K562 (cell line): ENCODE data around the gene PIH1D1. TPM values are rescaled to one million over a fixed set of nuclear protein-coding genes. Genes with fewer than 3 reads are reported as not detected.

Experiments
- BACH1 ChIP-seq: fragments of 200-800 bp; sonication (Bioruptor generic); IDR thresholded peaks from 2 replicates; pipeline ENCODE4 v1.6.1; 2016; ENCODE audit warnings: missing genetic modification characterization, missing compliant biosample characterization
- CBFA2T2 ChIP-seq: fragments of 450-650 bp; conservative IDR thresholded peaks from 2 replicates; pipeline ENCODE4 v1.6.1; 2017; ENCODE audit warnings: mild to moderate bottlenecking
- CHCHD3 ChIP-seq: fragments of 250-450 bp; sonication (Bioruptor Pico); IDR thresholded peaks from 2 replicates; pipeline ENCODE4 v2.1.2; 2022; ENCODE audit warnings: mild to moderate bottlenecking
- CREBBP ChIP-seq: IDR thresholded peaks from one replicate; pipeline ENCODE4 v1.6.1; 2012; ENCODE audit warnings: low read depth, mild to moderate bottlenecking, control low read depth, inconsistent platforms, low read length
- EHMT2 ChIP-seq: fragments of 450-650 bp; IDR thresholded peaks from 2 replicates; pipeline ENCODE4 v1.6.1; 2018; ENCODE audit warnings: antibody characterized with exemption
- ESRRB ChIP-seq: fragments of 250-450 bp; sonication (Bioruptor Pico); IDR thresholded peaks from 2 replicates; pipeline ENCODE4 v1.5.0; 2020; ENCODE audit warnings: mild to moderate bottlenecking, moderate library complexity, borderline replicate concordance
- GATAD2A ChIP-seq: fragments of 450-650 bp; IDR thresholded peaks from 2 replicates; pipeline ENCODE4 v1.6.1; 2017
- HCFC1 ChIP-seq: IDR thresholded peaks from 2 replicates; pipeline ENCODE4 v1.6.1; 2012; ENCODE audit warnings: low read depth, low read length, improper control_type of control experiment
- HNRNPL ChIP-seq: fragments of 200-400 bp; formaldehyde crosslinking; IDR thresholded peaks from 2 replicates; pipeline ENCODE4 v1.6.1; 2017; ENCODE audit warnings: low read depth, mild to moderate bottlenecking, low read length
- ILK ChIP-seq: fragments of 450-650 bp; IDR thresholded peaks from 2 replicates; pipeline ENCODE4 v1.6.1; 2016; ENCODE audit warnings: missing genetic modification characterization, low read depth, mild to moderate bottlenecking, missing compliant biosample characterization, moderate library complexity, borderline replicate concordance
- IRF1 ChIP-seq: sonication (generic); formaldehyde crosslinking; IDR thresholded peaks from 2 replicates; pipeline ENCODE4 v1.8.0; 2022; ENCODE audit warnings: missing genetic modification reagents, mild to moderate bottlenecking, borderline replicate concordance
- KLF10 ChIP-seq: fragments of 250-450 bp; sonication (Bioruptor Pico); IDR thresholded peaks from 2 replicates; pipeline ENCODE4 v1.6.1; 2021; ENCODE audit warnings: matching md5 sums
- MTA3 ChIP-seq: fragments of 450-650 bp; formaldehyde crosslinking; IDR thresholded peaks from 2 replicates; pipeline ENCODE4 v1.6.1; 2017; ENCODE audit warnings: mild to moderate bottlenecking, borderline replicate concordance
- NONO ChIP-seq, 2 experiments: fragments of 200-400 bp in 1 of 2; fragments of 450-650 bp in 1 of 2; formaldehyde crosslinking in 1 of 2; IDR thresholded peaks; 2 replicates each; pipeline ENCODE4 v1.6.1; 2017; ENCODE audit warnings: low read depth in 2 of 2, mild to moderate bottlenecking in 2 of 2, moderate library complexity in 2 of 2, low read length in 1 of 2
- NR2C1 ChIP-seq, 2 experiments: fragments of 450-650 bp; IDR thresholded peaks; 2 replicates each; pipeline ENCODE4 v1.6.1; 2017; ENCODE audit warnings: mild to moderate bottlenecking in 2 of 2, antibody characterized with exemption in 1 of 2, inconsistent platforms in 1 of 2, missing compliant biosample characterization in 1 of 2, missing genetic modification characterization in 1 of 2
- POLR2AphosphoS2 ChIP-seq: IDR thresholded peaks from 2 replicates; pipeline ENCODE4 v1.6.1; 2012; ENCODE audit warnings: low read length, improper control_type of control experiment
- SIN3A ChIP-seq, 2 experiments: fragments of 150-350 bp in 1 of 2; IDR thresholded peaks; 2 replicates each; pipeline ENCODE4 v1.6.1; 2011 to 2016; ENCODE audit warnings: borderline replicate concordance in 2 of 2, low read depth in 2 of 2, low read length in 2 of 2, mild to moderate bottlenecking in 2 of 2, moderate library complexity in 2 of 2; ENCODE audit not compliant: control insufficient read depth in 1 of 2
- SREBF1 ChIP-seq: fragments of 150-350 bp; IDR thresholded peaks from 2 replicates; pipeline ENCODE4 v1.6.1; 2014; ENCODE audit warnings: antibody characterized with exemption, low read depth, low read length, borderline replicate concordance
- SRSF7 ChIP-seq: fragments of 200-400 bp; formaldehyde crosslinking; optimal IDR thresholded peaks from 2 replicates; pipeline ENCODE3; 2017; ENCODE audit warnings: mild to moderate bottlenecking, low read depth, low read length
- STAT6 ChIP-seq: sonication (generic); formaldehyde crosslinking; IDR thresholded peaks from 2 replicates; pipeline ENCODE4 v1.8.1; 2023; ENCODE audit warnings: mild to moderate bottlenecking, missing genetic modification reagents
- TCF15 ChIP-seq: fragments of 250-450 bp; sonication (Bioruptor Pico); IDR thresholded peaks from 2 replicates; pipeline ENCODE4 v1.8.0; 2022; ENCODE audit warnings: moderate library complexity, mild to moderate bottlenecking, inconsistent platforms
- ZC3H4 ChIP-seq: sonication (generic); formaldehyde crosslinking; IDR thresholded peaks from 2 replicates; pipeline ENCODE4 v1.9.0; 2021; ENCODE audit warnings: missing genetic modification reagents, borderline replicate concordance
- ZFP36 ChIP-seq: fragments of 150-350 bp; IDR thresholded peaks from 2 replicates; pipeline ENCODE4 v1.6.1; 2018; ENCODE audit warnings: low read length, low read depth; ENCODE audit not compliant: partially characterized antibody
- ZNF274 ChIP-seq: IDR thresholded peaks from 2 replicates; pipeline ENCODE4 v1.6.1; 2011; ENCODE audit warnings: low read depth, mild to moderate bottlenecking, low read length, moderate library complexity, borderline replicate concordance
- polyA plus RNA-seq, 8 experiments: library from polyadenylated mRNA; depleted of rRNA in 4 of 8; stranded (reverse) in 5 of 8; unstranded in 3 of 8; fragments of >200 nt; fragmentation: Nextera tagmentation in 2 of 8; fragmentation: Illumina TruSeq in 1 of 8; extraction: Ambion mirVana in 2 of 8; extraction: Trizol in 1 of 8; gene quantifications; 2 replicates each; pipeline versions ENCODE4 v1.2.1 to v1.2.3, GENCODE V29; 2011 to 2014; ENCODE audit warnings: inconsistent platforms in 1 of 8, missing spikeins in 1 of 8
- total RNA-seq, 7 experiments: library from RNA; depleted of rRNA in 6 of 7; stranded (reverse); fragments of >200 nt in 6 of 7; fragmentation: Illumina TruSeq in 2 of 7; extraction: Trizol in 2 of 7; gene quantifications; 2 replicates each; pipeline versions ENCODE4 v1.2.1 to v1.2.3, GENCODE V29; 2011 to 2021; ENCODE audit warnings: low replicate concordance in 1 of 7

PIH1D1 gene
- total and polyA plus RNA-seq, 9 of the 15 experiments (the other 6 are each of a cell fraction or from before 2014, with no cell fraction given), result 26.5 to 224 (median 137) TPM

- no peak for TF ChIP-seq STAT6 (CRISPR knock-in tag)
- TF ChIP-seq CBFA2T2, result no peak
- no peak for TF ChIP-seq CREBBP
- TF ChIP-seq ILK (tag), result no peak
- TF ChIP-seq HNRNPL, result peak; percentile 31; the same call in 1 of the 2 replicates
- no peak for TF ChIP-seq SREBF1
- no peak for TF ChIP-seq TCF15 (CRISPR knock-in tag)
- TF ChIP-seq EHMT2, result no peak
- TF ChIP-seq IRF1 (CRISPR knock-in tag), result no peak
- TF ChIP-seq GATAD2A, result no peak
- TF ChIP-seq HCFC1, result peak; percentile 90
- TF ChIP-seq ZC3H4 (CRISPR knock-in tag), result no peak
- TF ChIP-seq BACH1 (tag), result no peak
- no peak for TF ChIP-seq MTA3
- TF ChIP-seq NR2C1 (IDR thresholded peaks at IDR 0.05), result no peak
- TF ChIP-seq NR2C1 (tag; IDR thresholded peaks at IDR 0.05), result 0 out of 2 replicates have a peak, but pooled peaks have one; percentile 40
- no peak for TF ChIP-seq ESRRB (CRISPR knock-in tag)
- TF ChIP-seq NONO (IDR thresholded peaks at IDR 0.05; ENCODE audit: low read depth in 2 of 2, low read length in 1 of 2), result no peak
- no peak for TF ChIP-seq SRSF7
- no peak for TF ChIP-seq ZFP36
- peak; percentile 51 to 93; a peak in 3 of 4 replicates for TF ChIP-seq SIN3A (IDR thresholded peaks at IDR 0.05; ENCODE audit: borderline replicate concordance in 2 of 2, control insufficient read depth in 1 of 2, low read depth in 2 of 2, low read length in 2 of 2)
- TF ChIP-seq POLR2AphosphoS2, result peak; percentile 6; the same call in 1 of the 2 replicates
- no peak for TF ChIP-seq ZNF274
- no peak for TF ChIP-seq KLF10 (CRISPR knock-in tag)
- no peak for TF ChIP-seq CHCHD3 (CRISPR knock-in tag)
Measured at GRCh38 chr19:49497047-49497788, 45.6 kb upstream of the PIH1D1 start (continued).
